ENCODE measurements around the gene RPS15. TPM values are rescaled to one million over a fixed set of nuclear protein-coding genes. Genes with fewer than 3 reads are reported as not detected.

Gene RPS15
- total and polyA plus RNA-seq, 2 of the 13 experiments (the other 11 are each of a cell fraction or from before 2014, with no cell fraction given), result 695 to 1,411 TPM

- TF ChIP-seq E2F1 (CRISPR knock-in tag; IDR thresholded peaks at IDR 0.05) (no peak), ISX (CRISPR knock-in tag; conservative IDR thresholded peaks at IDR 0.05) (no peak), ZNF205 (CRISPR knock-in tag; IDR thresholded peaks at IDR 0.05) (0 out of 2 replicates have a peak, but pooled peaks have one; percentile 26), SNAPC2 (CRISPR knock-in tag; IDR thresholded peaks at IDR 0.05) (no peak), GTF3A (CRISPR knock-in tag; conservative IDR thresholded peaks at IDR 0.05) (0 out of 2 replicates have a peak, but pooled peaks have one; percentile 59), NFKB2 (CRISPR knock-in tag; IDR thresholded peaks at IDR 0.05; ENCODE audit: borderline replicate concordance) (peak; percentile 51; the same call in 1 of the 2 replicates), ZFX (CRISPR knock-in tag; IDR thresholded peaks at IDR 0.05; ENCODE audit: low read depth) (peak; percentile 87), ZNF235 (CRISPR knock-in tag; IDR thresholded peaks at IDR 0.05; ENCODE audit: borderline replicate concordance) (no peak; the same call in 1 of the 2 replicates), IKZF4 (CRISPR knock-in tag; IDR thresholded peaks at IDR 0.05; ENCODE audit: borderline replicate concordance, low read depth, not compliant biosample characterization) (no peak), SALL2 (CRISPR knock-in tag; IDR thresholded peaks at IDR 0.05) (0 out of 2 replicates have a peak, but pooled peaks have one; percentile 38), NCOA1 (CRISPR knock-in tag; IDR thresholded peaks at IDR 0.05) (no peak), PAWR (CRISPR knock-in tag; IDR thresholded peaks at IDR 0.05; ENCODE audit: borderline replicate concordance) (no peak), TERF1 (CRISPR knock-in tag; IDR thresholded peaks at IDR 0.05) (0 out of 2 replicates have a peak, but pooled peaks have one; percentile 77), HOXA5 (CRISPR knock-in tag; IDR thresholded peaks at IDR 0.05) (0 out of 2 replicates have a peak, but pooled peaks have one; percentile 38), SNRNP70 (IDR thresholded peaks at IDR 0.05; ENCODE audit: low read depth, low read length) (no peak), ZNF30 (CRISPR knock-in tag; IDR thresholded peaks at IDR 0.05) (no peak), HNF1B (CRISPR knock-in tag; IDR thresholded peaks at IDR 0.05) (no peak), ISL2 (CRISPR knock-in tag; IDR thresholded peaks at IDR 0.05) (peak; percentile 21; the same call in 1 of the 2 replicates), ZNF362 (CRISPR knock-in tag; IDR thresholded peaks at IDR 0.05; ENCODE audit: borderline replicate concordance) (no peak), KLF16 (CRISPR knock-in tag; IDR thresholded peaks at IDR 0.05) (peak in 1 of 2 experiments; percentile 73; a peak in 1 of 4 replicates), MEIS2 (CRISPR knock-in tag; IDR thresholded peaks at IDR 0.05) (no peak), RARG (CRISPR knock-in tag; IDR thresholded peaks at IDR 0.05; ENCODE audit: low read depth) (no peak), IKZF5 (CRISPR knock-in tag; IDR thresholded peaks at IDR 0.05) (peak; percentile 20; the same call in 1 of the 2 replicates)
Observed at GRCh38 chr19:1445185-1445931, 7.2 kb downstream of the RPS15 start (continued).
